PC-9 (cell line): ENCODE measurements around the gene NFYC.

Experiments used
- CTCF ChIP-seq: fragments of 200-600 bp; sonication (generic); conservative IDR thresholded peaks from 2 replicates; pipeline ENCODE4 v1.6.1; 2017; ENCODE audit warnings: mixed run types, antibody characterized with exemption, mild to moderate bottlenecking, moderate library complexity
- EZH2 ChIP-seq: fragments of 200-600 bp; sonication (generic); IDR thresholded peaks from 2 replicates; pipeline ENCODE4 v1.8.0; 2017; ENCODE audit warnings: antibody characterized with exemption, low read depth

- TF ChIP-seq CTCF (no peak), EZH2 (no peak)
These were observed 107.1 kb downstream of the NFYC start for GRCh38 chr1:40798366-40799281.
